Stimulated activated CD4-positive, alpha-beta T cell treated with anti-CD3 and anti-CD28 coated beads, Interleukin-1b, Interleukin-23, amount 100 ng/mL, for 24 hours (primary cell): ENCODE data around the gene KRTAP10-2.
"Not testable (repeated sequence)": the region's sequence is repeated elsewhere in the genome, so short reads cannot be mapped to it uniquely, and the experiment has no call there.

ENCODE experiments used
- DNase-seq, 4 experiments: peaks; one replicate each; pipeline ENCODE4 v3.0.0-alpha.2; 2020; ENCODE audit warnings: low read depth in 4 of 4, low spot score in 1 of 4

Gene KRTAP10-2

DNA sequence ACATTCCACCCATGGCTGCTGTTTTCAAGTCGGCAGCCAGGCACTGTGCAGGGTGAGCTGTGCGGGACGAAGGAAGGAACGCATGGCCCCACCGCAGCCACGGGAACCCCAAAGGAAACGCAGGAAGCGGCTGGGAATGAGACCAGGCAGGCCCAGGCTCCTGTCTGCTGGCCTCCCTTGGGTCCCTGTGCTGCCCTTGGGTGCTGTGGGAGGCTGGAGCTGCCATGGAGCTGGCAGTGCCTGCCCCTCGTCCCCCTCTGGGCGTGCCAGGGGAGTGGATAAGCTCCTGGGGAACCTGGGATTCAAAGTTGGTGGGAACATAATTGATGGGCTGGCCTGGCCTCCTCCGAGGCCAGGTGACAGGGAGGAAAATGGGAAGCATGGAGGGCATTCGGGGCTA is 17.0 kb upstream of the KRTAP10-2 start:
- no peak for DNase-seq

DNA sequence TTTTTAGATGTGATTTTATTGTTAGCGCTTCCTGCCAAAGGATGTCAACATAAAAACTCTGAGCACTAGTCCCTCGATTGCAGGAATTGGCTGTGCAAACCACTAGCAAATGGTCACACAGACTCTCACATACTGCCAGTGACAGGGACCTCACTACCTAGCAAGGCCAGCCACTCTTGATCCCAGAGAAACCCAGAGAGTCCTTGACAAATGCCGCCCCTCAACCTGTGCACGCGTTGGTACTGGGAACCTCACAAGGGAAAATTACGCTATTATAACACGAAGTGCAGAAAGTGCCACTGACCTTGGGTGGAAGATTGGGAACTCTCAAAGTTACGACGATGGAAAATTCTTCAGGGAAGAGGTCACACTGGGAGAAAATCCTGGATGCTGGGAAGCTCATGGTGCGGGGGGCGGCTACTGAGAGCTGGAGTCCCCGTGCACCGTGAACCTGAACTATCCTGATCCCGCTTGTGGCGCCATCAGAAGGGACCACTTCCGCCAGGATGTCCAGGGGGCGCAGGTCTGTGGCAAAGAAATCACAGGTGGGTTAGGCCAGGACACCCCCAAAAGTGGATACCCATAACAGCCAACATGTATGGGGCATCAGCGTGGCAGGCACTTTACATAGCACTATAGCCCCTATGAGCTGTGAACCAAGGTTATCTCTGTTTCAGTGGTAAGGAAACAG is 16.3 kb upstream of the KRTAP10-2 start:
- DNase-seq = no peak

DNA sequence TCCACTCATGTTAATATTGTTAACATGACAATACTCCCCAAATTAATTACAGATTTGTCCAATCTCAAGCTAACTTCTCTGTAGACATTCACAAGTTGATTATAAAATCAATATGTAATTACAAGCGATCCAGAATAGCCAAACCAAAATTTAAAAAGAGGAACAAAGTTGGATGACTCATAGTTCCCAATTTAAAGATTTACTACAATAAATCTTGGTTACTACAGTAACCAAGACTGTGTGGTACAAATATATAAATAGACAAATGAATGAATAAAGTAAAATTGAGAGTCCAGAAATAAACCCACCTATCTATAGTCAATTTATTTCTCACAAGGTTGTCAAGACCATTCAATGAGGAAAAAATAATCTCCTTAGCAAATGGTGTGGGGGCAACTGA is 15.1 kb upstream of the KRTAP10-2 start:
- DNase-seq = no peak

DNA sequence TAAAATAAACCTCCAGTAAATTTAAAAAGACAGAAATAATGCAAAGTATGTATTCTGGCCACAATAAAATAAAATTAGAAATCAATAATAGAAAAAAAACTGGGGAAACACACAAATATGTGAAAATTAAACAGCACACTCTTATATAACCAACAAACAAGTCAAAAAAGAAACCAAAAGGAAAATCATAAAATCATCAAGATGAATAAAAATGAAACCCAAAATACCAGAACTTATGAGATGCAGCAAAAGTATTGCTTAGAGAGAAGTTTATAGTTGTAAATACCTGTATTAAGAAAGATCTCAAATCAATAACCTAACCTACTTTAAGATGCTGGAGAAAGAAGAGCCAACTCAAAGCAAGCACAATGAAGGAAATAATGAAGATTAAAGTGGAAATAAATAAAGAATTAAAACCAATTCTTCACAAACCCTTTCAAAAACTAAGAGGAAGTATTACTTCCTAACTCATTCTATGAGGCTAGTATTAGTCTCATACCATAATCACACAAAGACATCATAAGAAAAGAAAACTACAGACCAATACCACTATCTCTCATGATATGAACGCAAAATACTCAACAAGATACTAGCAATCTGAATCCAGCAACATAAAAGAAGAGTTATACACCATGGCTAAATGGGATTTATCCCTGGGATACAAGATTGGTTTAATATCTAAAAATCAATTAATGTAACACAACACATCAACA is 13.7 kb upstream of the KRTAP10-2 start:
- no peak for DNase-seq

DNA sequence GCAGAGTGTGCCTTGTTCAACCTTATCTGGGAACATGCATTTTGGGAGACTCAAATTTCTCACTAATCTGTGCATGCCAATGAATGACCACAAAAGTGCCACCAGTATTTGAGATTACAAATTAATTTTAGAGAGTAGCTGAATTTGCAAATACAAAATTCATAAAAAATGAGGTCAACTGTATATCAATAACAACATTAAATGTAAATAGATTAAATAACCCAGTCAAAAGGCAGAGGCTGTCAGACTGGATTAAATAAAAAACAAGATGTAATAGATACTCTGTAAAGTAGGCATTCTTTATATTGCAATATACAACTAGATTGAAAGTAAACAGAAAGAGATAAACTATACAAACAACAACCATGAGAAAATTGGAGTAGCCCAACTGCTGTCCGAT is 12.8 kb upstream of the KRTAP10-2 start:
- no peak for DNase-seq

DNA sequence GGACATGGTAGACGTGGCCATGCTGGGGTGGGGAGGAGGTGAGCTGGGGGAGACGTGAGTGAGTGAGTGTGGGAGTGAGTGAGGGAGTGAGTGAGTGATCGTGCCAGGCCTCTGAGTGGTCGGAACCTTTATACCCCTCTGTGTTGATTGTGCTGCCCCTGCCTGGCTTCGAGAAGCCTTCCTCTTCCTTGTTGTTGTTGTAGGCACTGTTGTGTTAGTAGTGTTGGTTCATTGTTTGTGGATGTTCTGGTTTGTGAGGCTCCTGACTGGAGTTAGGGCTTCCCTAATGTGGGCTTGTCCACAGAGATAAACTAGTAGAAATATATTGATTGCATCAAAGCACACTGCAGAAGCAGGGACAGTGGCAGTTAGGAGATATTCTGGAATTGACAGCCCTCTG is 7.4 kb upstream of the KRTAP10-2 start, which contains the start of gene KRTAP10-3:
KRTAP10-3 (minus strand) TSS at position 101 of the 400 bp plus-strand sequence; CDS start at position 21, 80 bp downstream.
- no peak for DNase-seq

DNA sequence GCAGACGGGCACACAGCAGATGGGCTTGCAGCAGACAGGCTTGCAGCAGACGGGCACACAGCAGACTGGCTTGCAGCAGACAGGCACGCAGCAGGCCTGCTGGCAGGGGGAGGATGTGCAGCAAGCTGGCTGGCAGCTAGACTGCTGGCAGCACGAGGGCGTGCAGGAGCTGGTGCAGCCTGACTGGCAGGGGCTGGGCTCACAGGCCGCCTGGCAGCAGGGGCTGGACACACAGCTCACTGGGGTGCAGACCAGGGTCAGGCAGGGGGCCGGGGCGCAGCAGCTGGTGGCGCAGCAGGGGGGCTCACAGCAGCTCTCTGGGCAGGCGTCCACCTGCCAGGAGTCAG is 7.0 kb upstream of the KRTAP10-2 start:
- not testable (repeated sequence) for DNase-seq

DNA sequence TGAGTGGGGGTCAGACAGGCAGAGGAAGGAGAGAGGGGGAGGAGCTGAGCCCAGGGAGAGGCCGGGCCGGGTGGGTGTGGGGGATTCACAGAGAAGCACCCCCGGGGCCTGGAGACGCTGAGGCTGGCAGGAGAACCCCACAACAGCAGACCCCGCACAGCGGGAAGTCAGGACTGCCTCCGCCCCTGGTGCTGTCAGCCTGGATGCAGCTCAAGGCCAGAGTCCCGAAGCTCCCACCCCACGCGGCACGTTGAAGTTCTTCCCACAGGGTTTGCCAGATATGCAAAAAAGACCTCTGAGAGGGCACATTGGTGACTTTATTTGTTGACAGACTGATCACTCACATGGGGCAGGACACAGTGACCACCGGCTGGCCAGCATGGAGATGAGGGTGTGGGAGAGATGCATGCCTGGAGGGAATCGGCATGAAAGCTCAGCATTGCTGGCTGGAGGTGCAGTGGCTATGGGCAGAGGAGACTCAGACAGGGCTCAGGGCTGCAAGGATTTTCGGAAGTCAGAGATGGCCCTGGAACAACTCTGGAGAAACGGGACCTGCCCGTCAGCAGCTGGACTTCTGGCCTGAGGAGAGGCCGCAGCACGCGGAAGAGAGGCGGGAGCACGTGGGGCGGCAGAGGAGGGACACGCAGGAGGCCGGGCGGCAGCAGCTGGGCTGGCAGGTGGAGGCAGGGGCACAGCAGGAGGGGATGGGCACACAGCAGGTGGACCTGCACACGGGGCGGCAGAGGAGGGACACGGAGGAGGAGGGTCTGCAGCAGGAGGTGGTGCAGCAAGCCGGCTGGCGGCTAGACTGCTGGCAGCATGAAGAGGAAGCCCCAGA is 6.4 kb upstream of the KRTAP10-2 start:
- DNase-seq = no peak

DNA sequence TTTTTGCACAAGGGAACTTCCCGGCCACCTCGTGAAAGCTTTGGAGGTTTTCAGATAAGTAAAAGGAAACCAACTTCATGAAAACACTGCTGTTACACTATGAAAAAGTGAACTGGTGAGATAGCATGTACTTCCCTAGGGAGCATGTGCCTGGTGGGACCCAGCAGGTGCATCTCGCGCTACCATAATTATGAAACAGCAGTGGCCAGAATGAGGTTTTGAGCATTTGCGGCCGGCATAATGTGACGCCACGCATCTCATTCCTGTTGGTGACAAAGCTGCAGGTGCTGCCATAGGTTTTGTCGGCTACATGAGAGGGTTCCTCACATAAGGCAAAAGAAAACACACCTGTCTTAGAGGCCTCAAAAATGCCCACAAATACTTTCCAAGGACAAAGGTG is 5.6 kb upstream of the KRTAP10-2 start:
- no peak for DNase-seq

DNA sequence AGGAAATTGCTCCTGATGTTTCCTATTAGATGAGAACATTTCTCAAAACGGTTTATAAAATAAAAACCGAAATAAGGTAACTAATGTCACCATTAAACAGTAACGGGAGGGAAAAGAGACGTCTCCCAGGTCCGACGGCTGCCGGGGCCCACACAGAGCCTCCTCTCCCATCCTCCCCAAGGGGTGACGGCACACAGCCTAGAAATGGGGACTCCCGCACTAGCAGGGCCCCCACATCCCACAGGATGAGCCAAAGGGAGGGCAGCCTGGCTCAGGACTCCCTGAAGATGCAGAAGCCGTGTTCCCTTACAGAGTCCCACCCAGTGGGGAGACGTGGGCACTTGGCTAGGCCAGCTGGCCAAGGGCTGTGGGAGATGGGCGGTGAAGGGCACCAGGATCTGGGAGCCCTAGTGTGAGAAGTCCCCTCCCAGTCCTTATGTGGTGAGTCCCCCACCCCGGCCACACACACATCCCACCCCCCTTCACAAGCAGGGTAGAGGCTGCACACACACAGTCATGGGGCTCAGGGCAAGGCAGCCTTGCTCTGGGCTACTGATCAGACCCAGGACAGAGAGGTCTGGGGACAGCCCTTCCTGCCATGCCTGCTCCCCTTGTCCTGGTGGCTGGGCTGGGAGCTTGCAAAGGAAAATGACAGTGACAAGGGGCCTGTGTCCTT is 4.0 kb upstream of the KRTAP10-2 start:
- DNase-seq = no peak

DNA sequence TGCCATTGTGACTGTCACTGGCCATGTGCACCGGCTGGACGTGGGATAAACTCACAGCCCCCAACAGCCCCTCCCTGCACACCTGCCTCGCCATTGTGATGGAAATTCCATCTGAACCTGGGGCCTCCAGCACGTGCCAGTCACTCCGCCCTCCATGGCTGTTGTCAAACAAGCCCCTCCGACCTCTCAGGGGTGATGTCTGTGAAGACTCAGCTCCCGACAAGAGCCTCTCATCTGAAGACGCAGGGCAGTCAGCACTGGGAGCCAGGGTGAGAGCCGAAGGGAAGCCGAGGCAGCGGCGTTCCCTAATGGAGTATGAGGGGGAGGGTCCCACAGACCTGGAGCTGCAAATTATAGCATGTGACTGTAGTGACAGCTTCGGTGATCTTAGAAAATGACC is 1.4 kb upstream of the KRTAP10-2 start:
- no peak for DNase-seq

DNA sequence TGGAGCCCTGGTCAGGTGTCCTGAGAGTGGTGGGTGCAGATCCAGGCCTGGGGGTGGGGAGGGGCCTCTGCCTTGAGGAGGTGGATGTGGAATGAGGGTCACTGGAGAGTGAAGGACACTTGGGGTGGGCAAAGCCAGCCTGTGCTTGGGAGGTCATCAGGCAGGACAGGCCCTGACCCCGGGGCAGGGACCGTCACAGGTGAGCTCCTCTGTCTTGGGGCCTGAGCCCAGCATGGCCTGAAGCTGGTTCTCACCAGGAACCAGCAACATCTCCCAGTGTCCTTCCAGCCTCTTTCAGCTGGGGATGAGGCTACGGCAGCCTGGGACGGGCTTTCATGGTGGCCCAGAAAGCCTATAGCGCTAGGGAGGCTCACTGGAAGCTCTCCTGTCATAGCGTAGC is 831 bp upstream of the KRTAP10-2 start:
- DNase-seq = no peak

DNA sequence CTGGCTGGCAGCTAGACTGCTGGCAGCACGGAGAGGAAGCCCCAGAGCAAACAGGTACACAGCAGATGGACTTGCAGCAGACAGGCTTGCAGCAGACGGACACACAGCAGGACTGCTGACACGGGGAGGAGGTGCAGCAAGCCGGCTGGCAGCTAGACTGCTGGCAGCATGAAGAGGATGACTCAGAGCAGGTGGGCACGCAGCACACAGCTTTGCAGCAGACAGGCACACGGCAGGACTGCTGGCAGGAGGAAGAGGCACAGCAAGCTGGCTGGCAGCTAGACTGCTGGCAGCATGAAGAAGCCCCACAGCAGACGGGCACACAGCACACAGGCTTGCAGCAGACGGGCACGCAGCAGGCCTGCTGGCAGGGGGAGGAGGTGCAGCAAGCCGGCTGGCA is 498 bp downstream of the KRTAP10-2 start:
- no peak for DNase-seq

DNA sequence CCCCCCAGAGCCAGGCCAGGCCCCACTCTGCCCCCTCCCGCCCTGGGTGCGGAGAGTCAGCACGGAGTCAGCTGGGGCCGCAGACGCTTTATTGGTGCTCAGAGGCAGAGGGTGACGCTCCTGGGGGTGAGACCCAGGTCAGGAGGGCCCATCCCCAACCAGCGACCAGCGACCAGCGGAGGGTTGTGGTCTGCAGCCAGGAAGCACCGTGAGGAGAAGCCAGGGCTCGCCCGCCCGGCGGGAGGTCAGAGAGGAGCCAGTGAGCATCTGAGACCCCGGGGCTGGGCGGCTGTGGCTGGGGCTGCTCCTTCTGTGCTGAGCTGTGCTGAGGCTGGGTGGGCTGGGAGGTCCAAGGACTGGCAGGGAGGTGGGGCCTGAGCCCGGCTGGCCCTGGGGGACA is 1.0 kb downstream of the KRTAP10-2 start:
- DNase-seq = not testable (repeated sequence)

DNA sequence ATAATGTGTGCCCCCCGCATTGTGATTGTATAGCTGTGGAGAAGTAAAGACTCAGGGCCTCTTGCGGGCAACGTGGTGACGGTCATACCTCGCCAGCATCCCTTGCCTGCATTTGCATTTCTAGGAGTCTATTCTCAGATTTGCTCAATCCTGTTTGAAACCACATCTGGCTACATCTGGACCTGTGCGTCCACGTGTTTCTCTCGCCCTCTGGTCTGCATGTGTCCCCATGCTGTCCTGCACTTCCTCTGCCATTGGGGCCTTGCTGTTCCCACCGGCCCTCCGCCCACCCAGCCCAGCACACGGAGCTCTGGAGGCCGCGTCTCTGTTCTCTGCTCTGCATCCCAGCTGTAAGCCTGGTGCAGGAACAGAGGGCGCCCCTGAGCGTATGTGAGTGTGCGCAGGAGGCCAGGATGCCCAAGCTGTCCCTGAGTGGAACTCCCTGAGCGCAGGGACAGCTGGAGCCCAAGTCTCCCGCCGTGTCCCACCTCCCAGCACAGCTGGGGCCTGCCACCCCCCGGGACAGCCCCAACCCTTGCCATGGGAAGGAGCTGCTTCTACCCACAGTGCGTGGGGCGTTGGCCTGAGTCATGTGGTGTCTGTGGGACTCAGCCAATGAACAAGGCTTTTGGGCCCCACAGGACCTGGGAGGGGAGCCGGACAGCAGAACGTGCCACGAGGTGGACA is 1.6 kb downstream of the KRTAP10-2 start:
- no peak for DNase-seq

DNA sequence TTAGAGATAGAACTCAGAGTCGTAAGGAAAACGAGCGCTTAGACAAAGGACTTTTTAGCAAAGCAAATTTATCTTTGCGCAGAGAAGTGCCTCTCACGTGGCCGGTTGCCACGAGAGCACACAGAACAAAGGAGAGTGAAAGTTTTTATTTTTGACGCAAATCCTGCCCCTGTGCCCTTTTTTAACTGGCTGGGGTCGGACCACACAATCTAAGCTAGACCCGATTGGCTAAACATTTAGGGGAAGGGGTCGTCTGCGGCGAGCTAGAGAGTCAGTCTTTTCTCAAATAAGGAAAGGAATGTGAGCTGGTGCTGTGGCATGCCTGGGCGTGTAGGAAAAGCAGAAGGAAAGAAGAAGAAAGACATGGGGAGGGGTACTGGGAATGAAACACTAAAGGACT is 2.4 kb downstream of the KRTAP10-2 start:
- DNase-seq = no peak

DNA sequence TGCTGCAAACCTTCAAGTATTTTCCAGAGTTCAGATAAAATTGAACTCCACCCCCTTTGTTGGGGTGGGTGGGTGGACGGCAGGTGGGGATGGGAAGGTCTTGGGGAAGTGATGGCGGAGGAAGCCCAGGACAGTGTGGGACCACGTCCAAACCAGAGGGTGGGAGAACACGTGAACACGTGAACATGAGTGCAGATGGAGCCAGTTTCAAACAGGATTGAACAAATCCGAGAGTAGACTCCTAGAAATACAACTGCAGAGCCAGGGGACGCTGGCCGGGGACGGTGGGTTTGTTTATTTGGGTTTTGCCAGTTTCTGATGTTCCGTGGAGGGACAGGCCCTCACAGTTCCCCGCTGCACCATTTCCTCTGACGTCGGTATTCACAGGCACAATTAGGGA is 2.9 kb downstream of the KRTAP10-2 start:
- no peak for DNase-seq

DNA sequence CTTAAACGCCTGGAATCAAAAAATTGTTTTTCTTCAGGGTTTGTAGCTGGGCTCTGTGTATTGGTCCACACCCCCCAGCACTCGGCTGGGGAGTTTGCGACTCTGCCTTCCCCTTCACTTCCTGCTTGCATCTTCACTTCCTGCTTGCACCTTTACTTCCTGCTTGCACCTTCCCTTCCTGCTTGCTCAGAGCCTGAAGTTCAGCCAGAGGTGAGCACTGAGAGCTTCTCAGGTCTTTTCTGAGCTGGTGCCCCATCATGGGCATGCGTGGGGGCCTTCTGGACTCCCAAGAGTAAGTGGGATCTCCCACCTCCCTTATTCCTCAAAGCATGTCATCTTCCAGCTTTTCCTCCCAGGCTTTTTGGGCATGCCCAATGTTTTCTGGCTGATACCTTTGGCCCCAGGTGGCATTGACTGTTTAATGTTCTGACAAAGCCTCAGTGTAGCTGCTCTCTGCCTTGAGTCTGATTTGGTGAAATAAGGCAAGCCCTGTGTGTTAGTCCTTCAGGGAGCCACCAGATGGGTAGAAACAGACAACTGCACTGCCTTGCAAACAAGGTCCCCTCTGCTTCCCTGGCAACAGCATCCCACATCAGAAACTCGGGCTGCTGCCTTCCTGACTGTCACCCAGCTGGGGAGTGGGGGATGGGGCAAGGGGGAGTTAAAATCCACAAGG is 3.5 kb downstream of the KRTAP10-2 start:
- peak in 2 of 4 experiments; percentile 9 to 10 for DNase-seq

DNA sequence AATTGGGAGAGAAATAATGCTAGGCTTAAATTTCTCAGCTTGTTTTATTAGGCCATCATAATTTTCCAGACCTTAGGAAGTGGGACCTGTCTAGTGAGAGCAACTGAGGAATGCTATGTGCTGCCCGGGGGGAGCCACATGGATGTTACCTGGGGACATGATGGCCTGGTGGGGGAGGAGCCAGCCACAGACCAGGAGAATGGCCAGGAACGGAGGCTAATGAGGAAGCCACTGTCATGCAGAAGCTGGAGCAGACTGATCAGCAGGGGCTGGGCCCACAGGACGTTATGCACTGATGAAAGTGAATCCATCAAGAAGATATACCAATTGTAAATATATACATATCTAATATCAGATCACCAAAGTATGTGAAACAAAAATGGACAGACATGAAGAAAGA is 6.7 kb downstream of the KRTAP10-2 start:
- no peak for DNase-seq

DNA sequence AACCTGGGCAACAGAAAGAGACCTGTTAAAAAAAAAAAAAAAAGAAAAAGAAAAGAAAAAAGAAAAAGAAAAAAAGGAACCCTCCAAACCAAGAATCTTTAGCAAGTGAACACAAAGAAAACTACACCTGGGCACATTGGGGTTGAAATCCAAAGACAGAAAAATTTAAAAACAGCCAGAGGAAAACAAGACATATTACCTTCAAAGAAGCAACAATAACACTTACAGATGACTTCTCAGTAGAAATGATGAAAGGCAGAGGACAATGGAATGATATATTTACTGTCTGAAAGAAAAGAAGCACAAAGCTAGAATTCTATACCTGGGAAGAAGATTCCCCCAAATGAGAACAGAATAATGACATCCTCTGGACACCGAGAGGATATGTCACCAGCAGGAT is 8.6 kb downstream of the KRTAP10-2 start:
- no peak for DNase-seq
